Esophagus mucosa (tissue), 1 donor: ENCODE data around the gene ZNF485. TPM values are rescaled to one million over a fixed set of nuclear protein-coding genes. Genes with fewer than 3 reads are reported as not detected.
"Not testable (repeated sequence)": the region's sequence is repeated elsewhere in the genome, so short reads cannot be mapped to it uniquely, and the experiment has no call there.

ENCODE experiments used
- ATAC-seq: fragments of 200-7000 bp; cut with Tn5 transposase; one replicate; pipeline ENCODE4 v1.9.1; 2020
- total RNA-seq: library from RNA; stranded (reverse); gene quantifications from one replicate; pipeline ENCODE4 v1.2.4, GENCODE V29; 2023
- donor health status: DM: yes; HTN: yes; CAD: no.

The ZNF485 gene
- 2.5 TPM for total RNA-seq

DNA sequence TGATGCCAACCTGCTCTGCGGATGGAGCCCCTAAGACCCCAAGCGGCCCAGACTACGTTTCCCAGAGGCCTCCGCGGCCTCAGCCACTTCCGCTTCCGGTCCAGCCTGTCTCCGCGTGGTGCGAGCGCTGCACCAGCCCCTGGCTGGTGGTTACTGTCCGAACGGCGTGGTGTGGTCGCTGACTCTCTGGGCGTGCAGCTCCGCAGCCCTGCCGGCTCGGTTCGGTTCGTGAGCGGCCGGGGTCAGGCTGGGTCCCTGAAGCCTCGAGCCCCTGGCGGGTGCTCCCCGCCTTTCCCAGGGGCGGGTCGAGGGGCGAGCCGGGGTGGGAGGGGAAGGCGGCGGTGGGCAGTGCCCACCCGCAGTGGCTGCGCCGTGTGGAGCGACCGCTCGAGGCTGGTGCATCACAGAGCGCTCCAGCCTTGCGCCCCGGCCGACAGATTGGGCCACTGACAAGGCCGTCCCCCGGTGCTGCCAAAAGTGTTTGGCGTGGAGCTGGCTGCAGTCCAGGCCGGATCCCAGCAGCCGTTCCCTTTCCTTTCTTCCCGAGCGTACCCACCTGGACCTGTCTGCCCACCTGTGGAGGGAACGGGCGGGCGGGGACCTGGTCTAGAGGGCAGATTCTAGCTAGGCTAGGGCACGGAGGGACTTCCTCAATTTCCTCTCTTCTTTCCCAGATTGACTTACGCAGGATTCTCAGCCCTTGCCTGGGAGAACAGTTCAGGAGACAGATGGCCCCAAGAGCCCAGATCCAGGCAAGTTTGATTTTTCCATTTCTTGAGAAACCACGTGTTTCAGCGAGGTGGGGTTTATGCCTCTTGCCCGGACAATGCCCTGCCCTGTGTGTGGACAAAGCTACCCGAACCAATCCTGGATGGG, at the start of gene ZNF485:
ZNF485 (plus strand) TSS at position 116 of the 876 bp plus-strand sequence; CDS start at position 729, 613 bp downstream.
- ATAC-seq, result peak; percentile 81

GRCh38 chr10:43557214-43557613, 49.0 kb upstream of the ZNF485 start:
- ATAC-seq, result no peak

DNA sequence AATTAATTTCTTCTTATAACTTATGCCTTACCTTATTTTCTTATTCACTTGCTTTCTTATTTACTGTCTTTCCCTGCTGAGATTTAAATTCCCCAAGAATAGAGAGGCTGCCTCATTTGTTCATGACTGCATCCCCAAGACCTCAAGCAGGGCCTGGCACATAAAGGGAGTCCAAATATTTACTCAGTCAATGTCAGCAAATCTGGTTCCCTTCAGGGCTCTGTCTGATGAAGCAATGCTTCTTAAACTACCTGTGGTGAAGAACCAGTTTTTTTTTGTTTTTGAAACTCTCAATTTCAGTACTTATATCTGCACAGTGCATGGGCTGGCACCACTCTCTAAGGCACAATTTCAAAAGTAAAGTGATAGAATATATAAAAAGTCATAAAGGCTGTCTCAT, 36.6 kb upstream of the ZNF485 start:
- no peak for ATAC-seq

DNA sequence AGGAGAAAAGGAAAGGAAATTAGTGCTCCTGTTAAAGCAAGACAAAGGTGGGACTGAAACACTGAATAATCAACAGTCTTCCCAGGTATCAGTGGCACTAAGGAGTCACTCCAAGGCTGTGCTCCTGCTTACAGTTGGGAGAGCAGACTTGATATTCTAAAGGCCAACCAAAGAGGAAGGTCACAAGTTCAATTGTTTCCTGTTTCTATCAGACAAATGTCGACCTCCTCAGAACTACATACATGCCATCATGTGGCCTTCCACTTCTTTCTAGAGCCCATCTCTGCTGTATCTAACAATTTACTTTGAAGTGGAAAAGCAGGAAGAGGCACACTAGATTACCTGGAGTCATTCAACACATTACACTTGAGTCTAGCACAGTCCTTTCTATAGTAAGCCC, 35.3 kb upstream of the ZNF485 start:
- no peak for ATAC-seq

- ATAC-seq, result no peak
Measured at GRCh38 chr10:43573250-43574000, 32.8 kb upstream of the ZNF485 start.

DNA sequence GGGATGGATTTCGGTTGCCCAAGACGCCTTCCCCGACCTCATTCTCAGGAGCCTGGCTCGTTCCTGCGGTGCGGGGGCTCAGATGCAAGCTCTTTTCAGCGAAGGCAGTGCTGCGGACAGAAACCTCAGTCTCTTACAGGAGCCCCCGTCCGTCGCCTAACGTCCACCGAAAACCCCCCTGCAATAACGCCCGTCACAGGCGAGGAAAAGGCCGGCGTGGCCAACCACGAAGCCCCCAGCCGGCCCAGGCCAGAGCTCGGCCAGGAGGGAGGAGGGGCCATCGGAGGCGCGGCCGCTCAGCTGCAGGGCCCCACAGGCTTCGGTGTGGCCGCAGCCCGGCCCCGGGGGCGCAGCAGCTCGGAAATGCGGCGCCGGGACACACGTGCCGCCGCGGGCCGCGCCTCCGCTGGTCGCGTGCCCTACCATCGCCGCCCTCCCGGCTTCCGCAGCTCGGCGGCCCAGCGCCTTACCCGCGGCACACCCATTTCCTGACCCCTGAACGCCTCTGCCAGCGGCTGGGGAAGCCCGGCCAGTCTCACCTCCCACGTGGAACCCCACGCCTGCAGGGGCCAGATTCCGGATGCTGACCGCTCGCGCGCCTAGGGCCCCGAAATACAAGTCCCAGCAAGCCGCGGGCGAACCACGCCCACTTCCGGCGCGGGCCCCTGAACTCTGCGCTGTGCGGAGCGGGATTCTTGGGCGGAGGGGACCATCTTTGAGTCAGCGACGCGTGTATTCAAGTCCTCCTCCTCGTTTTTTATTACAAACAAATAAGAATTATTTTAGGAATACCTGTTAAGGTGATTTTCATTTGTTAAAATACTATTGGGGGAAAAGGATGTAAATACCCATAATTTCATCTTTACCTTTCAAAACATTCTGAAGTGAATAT, 32.0 kb upstream of the ZNF485 start, which contains the start of gene ZNF239:
ZNF239 (minus strand) TSS at position 616 of the 892 bp plus-strand sequence. CDS start 16,537 bp downstream, outside the sequence.
- peak; percentile 88 for ATAC-seq

DNA sequence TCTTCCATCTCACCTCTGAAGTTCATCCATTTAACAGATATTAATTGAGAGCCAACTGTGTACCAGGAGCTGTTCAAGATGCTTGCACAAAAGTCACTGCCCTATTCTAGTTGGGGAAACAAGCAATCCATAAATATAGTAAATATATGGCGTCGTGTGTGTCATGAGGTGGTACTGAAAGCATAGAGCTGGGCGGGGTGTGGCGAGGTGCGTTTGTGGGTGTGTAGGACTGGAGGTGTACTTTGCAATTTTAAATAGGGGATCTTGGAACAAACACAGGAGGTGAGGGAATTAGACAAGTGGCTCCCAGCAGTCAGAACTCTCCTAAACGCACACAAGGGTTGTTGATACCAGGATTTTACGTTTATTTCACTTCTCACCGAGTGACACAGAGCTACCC, 31.3 kb upstream of the ZNF485 start:
- ATAC-seq, result no peak

- no peak for ATAC-seq
Measured at GRCh38 chr10:43576062-43576461, 30.2 kb upstream of the ZNF485 start.

GRCh38 chr10:43576580-43576979, 29.7 kb upstream of the ZNF485 start:
- no peak for ATAC-seq

GRCh38 chr10:43584051-43584450, 22.2 kb upstream of the ZNF485 start:
- ATAC-seq, result no peak

DNA sequence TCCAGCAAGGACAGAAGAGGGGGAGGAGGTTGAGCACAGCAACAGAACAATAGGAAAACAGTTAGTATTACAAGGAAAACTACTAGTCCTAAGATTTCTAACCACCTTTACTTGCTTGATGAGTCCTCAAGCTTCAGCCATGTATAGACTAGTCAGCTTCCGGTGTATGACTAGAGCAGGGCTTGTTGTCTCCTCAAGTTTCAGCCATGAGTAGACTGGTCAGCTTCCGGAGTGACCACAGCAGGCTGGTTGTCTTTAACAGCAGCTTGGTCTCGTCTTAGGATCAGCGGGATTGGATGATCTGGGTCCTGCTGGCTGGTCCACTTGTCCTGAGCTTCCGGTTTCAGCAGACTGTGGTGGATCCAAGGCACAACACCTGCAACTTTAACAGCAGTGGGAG, 21.2 kb upstream of the ZNF485 start:
- no peak for ATAC-seq

- ATAC-seq, result no peak
Measured at GRCh38 chr10:43585981-43586729, 20.1 kb upstream of the ZNF485 start.

- ATAC-seq, result not testable (repeated sequence)
Measured at GRCh38 chr10:43586730-43587115, 19.5 kb upstream of the ZNF485 start.

- ATAC-seq, result no peak
Measured at GRCh38 chr10:43591303-43591904, 14.8 kb upstream of the ZNF485 start.

DNA sequence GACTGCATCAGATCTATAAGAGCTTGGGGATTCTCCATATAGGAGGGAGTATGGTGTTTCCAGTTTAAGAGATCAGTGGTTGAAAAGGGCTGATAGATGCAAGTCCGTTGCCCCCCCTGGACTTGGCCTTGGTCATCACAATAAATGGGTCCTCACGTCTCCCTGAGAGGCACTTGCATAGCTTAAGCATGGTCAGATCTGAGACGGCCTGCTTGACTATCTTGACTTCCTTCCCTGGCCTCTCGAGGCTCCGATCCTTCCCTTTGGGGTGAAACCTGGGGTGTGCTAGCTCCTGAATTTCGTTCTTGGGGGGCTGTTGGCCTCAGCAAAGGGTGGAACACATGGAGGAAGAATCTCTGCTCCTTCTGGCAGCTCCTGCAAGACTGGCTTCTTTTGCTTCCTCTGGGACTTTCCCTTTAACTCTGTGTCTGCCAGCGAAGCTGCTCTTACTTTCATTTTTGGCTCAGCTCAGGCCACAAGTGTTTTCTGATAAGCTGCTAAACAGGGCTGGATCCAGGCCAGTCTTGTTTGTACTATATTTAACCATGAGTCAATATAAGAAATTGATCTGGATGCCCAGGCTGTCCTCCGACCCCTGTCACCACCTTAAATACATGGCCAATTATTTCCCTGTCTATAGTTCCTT, 11.2 kb upstream of the ZNF485 start:
- no peak for ATAC-seq

GRCh38 chr10:43595739-43596298, 10.4 kb upstream of the ZNF485 start:
- no peak for ATAC-seq

GRCh38 chr10:43596546-43596945, 9.7 kb upstream of the ZNF485 start:
- peak; percentile 68 for ATAC-seq

DNA sequence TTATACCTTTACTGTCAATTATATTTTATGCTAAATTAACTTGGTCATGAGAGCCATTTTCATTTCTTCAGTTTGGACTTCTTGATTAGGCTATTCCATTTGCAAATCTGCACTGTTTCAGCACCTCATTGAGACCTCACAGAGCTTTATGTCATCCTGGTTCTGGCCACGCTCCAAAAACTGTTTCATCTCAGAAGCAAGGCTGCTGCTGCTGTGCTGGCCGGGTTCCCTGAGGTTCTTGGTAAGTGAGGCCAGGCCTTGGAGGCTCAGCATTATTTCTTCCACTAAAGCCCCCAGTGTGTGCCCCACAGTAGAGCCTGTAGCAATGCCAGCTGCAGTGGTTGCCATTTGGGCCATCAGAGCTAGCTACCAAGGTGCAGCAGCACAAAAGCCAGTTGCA, 7.8 kb upstream of the ZNF485 start:
- ATAC-seq, result no peak

- ATAC-seq, result no peak
Measured at GRCh38 chr10:43599333-43599732, 6.9 kb upstream of the ZNF485 start.

- ATAC-seq, result not testable (repeated sequence)
Measured at GRCh38 chr10:43601576-43601975, 4.7 kb upstream of the ZNF485 start.
